ENCODE measurements around the gene SLC19A1.

Gene SLC19A1

GRCh38 chr21:45454060-45454925 lies 87.9 kb downstream of the SLC19A1 start:
- DNase-seq (ENCODE audit: low read depth): no peak

GRCh38 chr21:45453308-45453950 lies 88.8 kb downstream of the SLC19A1 start:
- DNase-seq (ENCODE audit: low read depth): no peak

GRCh38 chr21:45452696-45453307 lies 89.4 kb downstream of the SLC19A1 start:
- no peak for DNase-seq (ENCODE audit: low read depth)

GRCh38 chr21:45451771-45452182 lies 90.5 kb downstream of the SLC19A1 start:
- DNase-seq (ENCODE audit: low read depth): no peak

- no peak for DNase-seq (ENCODE audit: low read depth)
These were observed 91.0 kb downstream of the SLC19A1 start for GRCh38 chr21:45451091-45451740.

- no peak for DNase-seq (ENCODE audit: low read depth)
These were observed 91.7 kb downstream of the SLC19A1 start for GRCh38 chr21:45450423-45451090.

- DNase-seq (ENCODE audit: low read depth): no peak
These were observed 92.4 kb downstream of the SLC19A1 start for GRCh38 chr21:45449658-45450422.

- no peak for DNase-seq (ENCODE audit: low read depth)
These were observed 93.2 kb downstream of the SLC19A1 start for GRCh38 chr21:45448810-45449657.

GRCh38 chr21:45448283-45448809 lies 93.9 kb downstream of the SLC19A1 start:
- no peak for DNase-seq (ENCODE audit: low read depth)
